Heart left ventricle (tissue), 13 donors: ENCODE measurements around the gene SMAD5.

ENCODE experiments used
- CTCF ChIP-seq, 12 donors: fragments of 200-600 bp; sonication (generic) in 4 of 12; IDR thresholded peaks; one replicate each; pipeline versions ENCODE4 v1.5.0 to v1.8.0; 2018 to 2022; ENCODE audit warnings: antibody characterized with exemption in 12 of 12, mild to moderate bottlenecking in 5 of 12
- POLR2A ChIP-seq, 2 donors: fragments of 450-650 bp; IDR thresholded peaks; one replicate each; pipeline ENCODE4 v1.6.1; 2017; ENCODE audit warnings: antibody characterized with exemption in 2 of 2, mild to moderate bottlenecking in 2 of 2, moderate library complexity in 2 of 2
- donor health status: ischemic (EF 13 %, LVEDD 7.1; RV severe dilation, severe dysfunction).
- donor health status: DM: no; HTN: yes; CAD: no.
- donor health status: DM: no; HTN: no; CAD: no.
- donor health status: ischemic (EF 25% LVEDD 6.9; RV normal size, moderate dysfunction).
- donor health status: ischemic (EF 25% LVEDD 5.7; RV mildly dilated, moderate dysfunction).
- donor health status: ischemic (EF 35%, LVEDD 5.7; RV mildly dilated, moderate dysfunction).
- donor health status: nonischemic (EF 11% LVEDD 7.7; RV severe dilation, severe dysfunction).
- donor health status: DM: yes; HTN: yes; CAD: no.
- donor health status: PGD.
- donor health status: ischemic (EF 29% LVEDD 5.4; RV normal size, mild dysfunction).
- donor health status: nonischemic (EF 23%, LVEDD 6.1; RV moderate dilation, normal function).

DNA sequence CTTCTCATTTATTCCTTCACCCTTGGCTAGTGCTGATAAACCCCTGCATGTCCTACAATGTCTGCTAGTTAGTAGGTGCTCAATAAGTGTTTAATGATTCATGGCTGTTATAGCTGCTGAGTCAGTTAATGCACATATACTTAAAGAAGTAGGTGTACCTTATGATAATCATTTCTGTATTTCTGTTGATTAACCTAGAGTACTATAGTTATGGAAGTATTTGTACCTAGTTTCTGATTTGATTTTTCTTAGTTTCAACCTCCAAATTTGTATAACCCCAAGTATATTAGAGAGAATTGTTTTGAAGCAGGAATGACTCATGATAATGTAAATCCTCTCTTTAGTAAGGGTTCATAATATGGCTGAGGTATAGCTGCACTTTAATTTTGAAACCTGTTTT is 8.9 kb downstream of the SMAD5 start:
- TF ChIP-seq CTCF (IDR thresholded peaks at IDR 0.05) (no peak), POLR2A (IDR thresholded peaks at IDR 0.05) (no peak)
